Measurements from ENCODE around the gene GCN1.

GRCh38 chr12:120103371-120103770 is 91.1 kb downstream of the GCN1 start:
- TF ChIP-seq CTCF (IDR thresholded peaks at IDR 0.05) (no peak), POLR2AphosphoS5 (IDR thresholded peaks at IDR 0.05) (no peak), EP300 (IDR thresholded peaks at IDR 0.05) (no peak)

Measured in upper lobe of left lung (tissue), 4 donors.